HCT116 (cell line): ENCODE measurements around the gene TMEM147.

ENCODE experiments used
- EZH2 ChIP-seq: fragments of 200-600 bp; sonication (generic); IDR thresholded peaks from 2 replicates; pipeline ENCODE4 v1.6.1; 2017; ENCODE audit warnings: antibody characterized with exemption, mixed run types
- POLR2AphosphoS5 ChIP-seq: IDR thresholded peaks from 2 replicates; pipeline ENCODE4 v1.6.1; 2011; ENCODE audit warnings: mild to moderate bottlenecking, low read depth, low read length, moderate library complexity
- ZNF274 ChIP-seq: fragments of 200-500 bp; sonication (Bioruptor generic); IDR thresholded peaks from 2 replicates; pipeline ENCODE4 v1.6.1; 2014; ENCODE audit warnings: mild to moderate bottlenecking, low read depth, low read length, inconsistent platforms
- TF ChIP-seq, protein P1 (sequence below), 3 experiments: fragments of 200-600 bp in 1 of 3; sonication (generic) in 1 of 3; IDR thresholded peaks in 2 of 3; conservative IDR thresholded peaks in 1 of 3; 2 replicates each; pipeline ENCODE4 v1.5.1; 2012 to 2017; ENCODE audit warnings: low read depth in 2 of 3, low read length in 2 of 3, antibody characterized with exemption in 1 of 3, borderline replicate concordance in 1 of 3, control low read depth in 1 of 3, mild to moderate bottlenecking in 1 of 3, mixed read lengths in 1 of 3, mixed run types in 1 of 3, moderate library complexity in 1 of 3; ENCODE audit not compliant: insufficient read depth in 1 of 3

DNA sequence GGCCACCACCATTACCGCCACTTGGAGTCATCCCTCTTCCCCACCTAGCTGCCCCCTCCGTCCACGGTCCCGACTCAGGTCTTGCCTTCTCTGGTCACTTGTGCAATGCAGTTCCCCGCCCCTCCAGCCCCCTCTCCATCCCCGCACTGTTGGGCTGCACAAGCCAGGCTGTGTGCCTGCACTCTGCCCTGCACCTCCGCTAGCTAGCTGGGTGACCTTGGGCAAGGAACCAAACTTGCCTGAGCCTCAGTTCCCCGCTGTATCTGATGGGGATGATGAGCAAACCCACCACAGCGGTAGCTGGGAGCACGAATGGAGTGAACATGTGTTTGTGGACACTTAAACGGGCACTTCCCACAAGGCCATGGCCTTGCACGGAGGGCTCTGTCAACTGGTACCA lies 5.6 kb upstream of the TMEM147 start:
- TF ChIP-seq, protein P1, sequence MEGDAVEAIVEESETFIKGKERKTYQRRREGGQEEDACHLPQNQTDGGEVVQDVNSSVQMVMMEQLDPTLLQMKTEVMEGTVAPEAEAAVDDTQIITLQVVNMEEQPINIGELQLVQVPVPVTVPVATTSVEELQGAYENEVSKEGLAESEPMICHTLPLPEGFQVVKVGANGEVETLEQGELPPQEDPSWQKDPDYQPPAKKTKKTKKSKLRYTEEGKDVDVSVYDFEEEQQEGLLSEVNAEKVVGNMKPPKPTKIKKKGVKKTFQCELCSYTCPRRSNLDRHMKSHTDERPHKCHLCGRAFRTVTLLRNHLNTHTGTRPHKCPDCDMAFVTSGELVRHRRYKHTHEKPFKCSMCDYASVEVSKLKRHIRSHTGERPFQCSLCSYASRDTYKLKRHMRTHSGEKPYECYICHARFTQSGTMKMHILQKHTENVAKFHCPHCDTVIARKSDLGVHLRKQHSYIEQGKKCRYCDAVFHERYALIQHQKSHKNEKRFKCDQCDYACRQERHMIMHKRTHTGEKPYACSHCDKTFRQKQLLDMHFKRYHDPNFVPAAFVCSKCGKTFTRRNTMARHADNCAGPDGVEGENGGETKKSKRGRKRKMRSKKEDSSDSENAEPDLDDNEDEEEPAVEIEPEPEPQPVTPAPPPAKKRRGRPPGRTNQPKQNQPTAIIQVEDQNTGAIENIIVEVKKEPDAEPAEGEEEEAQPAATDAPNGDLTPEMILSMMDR (IDR thresholded peaks at IDR 0.05 in 2 of 3, conservative IDR thresholded peaks at IDR 0.05 in 1 of 3; ENCODE audit: borderline replicate concordance in 1 of 3, insufficient read depth in 1 of 3, low read depth in 2 of 3, low read length in 2 of 3): no peak
- TF ChIP-seq ZNF274 (no peak), EZH2 (no peak), POLR2AphosphoS5 (no peak)
